Renal cortical epithelial cell (primary cell): ENCODE data around the gene DCAF8L1. TPM values are rescaled to one million over a fixed set of nuclear protein-coding genes. Genes with fewer than 3 reads are reported as not detected.

Experiments
- total RNA-seq: library from RNA; depleted of rRNA; stranded (reverse); fragments of >200 nt; gene quantifications from 2 replicates; pipeline ENCODE4 v1.2.3, GENCODE V29; 2014

The DCAF8L1 gene
- total RNA-seq, 1 donor from 2014 or later: not detected

Other genes starting within 250 kb of the DCAF8L1 start
- not detected in 2 replicates for gene MAGEB10, start 173.5 kb downstream of the DCAF8L1 start, total RNA-seq